Endothelial cell of hepatic sinusoid (primary cell): Measurements from ENCODE around the gene UGT3A2.
"Not testable (repeated sequence)": the region's sequence is repeated elsewhere in the genome, so short reads cannot be mapped to it uniquely, and the experiment has no call there.

Experiments used
- in situ Hi-C: cut with HindIII; loops from 2 replicates; pipeline ENCODE4 v1.10.0; 2017; ENCODE audit warnings: low sequenced_read_pairs

UGT3A2 gene

GRCh38 chr5:36054647-36055046 lies 12.0 kb downstream of the UGT3A2 start:
- in situ Hi-C loops, result no loop called here

GRCh38 chr5:36052538-36052937 lies 14.1 kb downstream of the UGT3A2 start:
- in situ Hi-C loops, result no loop called here

GRCh38 chr5:36049949-36050348 lies 16.7 kb downstream of the UGT3A2 start:
- in situ Hi-C loops, result no loop called here

- in situ Hi-C loops, result no loop called here
Measured at GRCh38 chr5:36047384-36048160, 19.1 kb downstream of the UGT3A2 start.

GRCh38 chr5:36045895-36046294 lies 20.8 kb downstream of the UGT3A2 start:
- in situ Hi-C loops, result no loop called here

GRCh38 chr5:36041537-36041845 lies 25.2 kb downstream of the UGT3A2 start:
- in situ Hi-C loops, result no loop called here

GRCh38 chr5:36040651-36041536 lies 25.8 kb downstream of the UGT3A2 start:
- in situ Hi-C loops, result no loop called here

GRCh38 chr5:36035696-36036095 lies 31.0 kb downstream of the UGT3A2 start:
- in situ Hi-C loops, result no loop called here

- in situ Hi-C loops, result not testable (repeated sequence)
Measured at GRCh38 chr5:36034536-36035134, 32.0 kb downstream of the UGT3A2 start.

GRCh38 chr5:36033486-36033885 lies 33.2 kb downstream of the UGT3A2 start:
- in situ Hi-C loops, result no loop called here

- in situ Hi-C loops, result no loop called here
Measured at GRCh38 chr5:36033047-36033446, 33.6 kb downstream of the UGT3A2 start.

GRCh38 chr5:36031223-36031622 lies 35.5 kb downstream of the UGT3A2 start:
- in situ Hi-C loops, result no loop called here

- in situ Hi-C loops, result no loop called here
Measured at GRCh38 chr5:36029914-36030313, 36.8 kb downstream of the UGT3A2 start.

- in situ Hi-C loops, result no loop called here
Measured at GRCh38 chr5:36028816-36029465, 37.7 kb downstream of the UGT3A2 start.

- in situ Hi-C loops, result no loop called here
Measured at GRCh38 chr5:36027711-36028110, 39.0 kb downstream of the UGT3A2 start.

GRCh38 chr5:36026706-36027465 lies 39.8 kb downstream of the UGT3A2 start:
- in situ Hi-C loops, result no loop called here

- in situ Hi-C loops, result not testable (repeated sequence)
Measured at GRCh38 chr5:36022246-36022645, 44.4 kb downstream of the UGT3A2 start.

- in situ Hi-C loops, result not testable (repeated sequence)
Measured at GRCh38 chr5:36019584-36019983, 47.1 kb downstream of the UGT3A2 start.

- in situ Hi-C loops, result no loop called here
Measured at GRCh38 chr5:36017622-36018021, 49.1 kb downstream of the UGT3A2 start.

GRCh38 chr5:36017004-36017403 lies 49.7 kb downstream of the UGT3A2 start:
- in situ Hi-C loops, result no loop called here

- in situ Hi-C loops, result no loop called here
Measured at GRCh38 chr5:36013182-36013581, 53.5 kb downstream of the UGT3A2 start.
